Osteoblast (primary cell): ENCODE measurements around the gene DIS3L2. TPM values are rescaled to one million over a fixed set of nuclear protein-coding genes. Genes with fewer than 3 reads are reported as not detected.
"Not testable (repeated sequence)": the region's sequence is repeated elsewhere in the genome, so short reads cannot be mapped to it uniquely, and the experiment has no call there.

Experiments
- DNase-seq: peaks from one replicate; pipeline ENCODE4 v3.0.0; 2011; ENCODE audit warnings: low spot score, mixed read lengths; ENCODE audit not compliant: insufficient read length; ENCODE audit errors: missing footprints
- H2AFZ ChIP-seq: 2 replicates; pipeline ENCODE4 v1.6.0; 2011; ENCODE audit warnings: mild to moderate bottlenecking, low read length
- H3K27ac ChIP-seq: 2 replicates; pipeline ENCODE4 v1.5.1; 2011; ENCODE audit warnings: mild to moderate bottlenecking, low read depth, low read length, moderate library complexity
- H3K27me3 ChIP-seq: 2 replicates; pipeline ENCODE4 v1.6.0; 2012; ENCODE audit warnings: mild to moderate bottlenecking, control low read depth, inconsistent platforms, low read length, moderate library complexity; ENCODE audit not compliant: insufficient read depth
- H3K36me3 ChIP-seq: 2 replicates; pipeline ENCODE4 v1.5.1; 2011; ENCODE audit warnings: mild to moderate bottlenecking, low read length, control low read depth, moderate library complexity; ENCODE audit not compliant: insufficient read depth
- H3K4me1 ChIP-seq: 2 replicates; pipeline ENCODE4 v1.5.1; 2011; ENCODE audit warnings: mild to moderate bottlenecking, low read length, control low read depth, moderate library complexity; ENCODE audit not compliant: insufficient read depth
- H3K4me2 ChIP-seq: 2 replicates; pipeline ENCODE4 v1.6.0; 2011; ENCODE audit warnings: mild to moderate bottlenecking, low read length; ENCODE audit not compliant: insufficient read depth
- H3K4me3 ChIP-seq: fragments of 200-600 bp; sonication (generic); 3 replicates; pipeline ENCODE4 v1.5.1; 2012; ENCODE audit warnings: mild to moderate bottlenecking, low read length, inconsistent platforms; ENCODE audit not compliant: insufficient read depth
- H3K79me2 ChIP-seq: 2 replicates; pipeline ENCODE4 v1.6.0; 2012; ENCODE audit warnings: mild to moderate bottlenecking, low read length, control low read depth, inconsistent platforms; ENCODE audit not compliant: insufficient read depth
- H3K9me3 ChIP-seq: 2 replicates; pipeline ENCODE4 v1.5.1; 2011; ENCODE audit warnings: low read depth, low read length, control low read depth
- H4K20me1 ChIP-seq: 2 replicates; pipeline ENCODE4 v1.6.0; 2012; ENCODE audit warnings: mild to moderate bottlenecking, low read length, control low read depth; ENCODE audit not compliant: insufficient read depth
- CTCF ChIP-seq: IDR thresholded peaks from 2 replicates; pipeline ENCODE4 v1.5.1; 2011; ENCODE audit warnings: mild to moderate bottlenecking, low read depth, low read length, moderate library complexity; ENCODE audit errors: extremely low read depth
- total RNA-seq: library from RNA; depleted of rRNA; stranded (reverse); fragments of >200 nt; gene quantifications from 2 replicates; pipeline ENCODE4 v1.2.3, GENCODE V29; 2012

DIS3L2 gene
- total RNA-seq, 1 donor = 28.2 TPM

DNA sequence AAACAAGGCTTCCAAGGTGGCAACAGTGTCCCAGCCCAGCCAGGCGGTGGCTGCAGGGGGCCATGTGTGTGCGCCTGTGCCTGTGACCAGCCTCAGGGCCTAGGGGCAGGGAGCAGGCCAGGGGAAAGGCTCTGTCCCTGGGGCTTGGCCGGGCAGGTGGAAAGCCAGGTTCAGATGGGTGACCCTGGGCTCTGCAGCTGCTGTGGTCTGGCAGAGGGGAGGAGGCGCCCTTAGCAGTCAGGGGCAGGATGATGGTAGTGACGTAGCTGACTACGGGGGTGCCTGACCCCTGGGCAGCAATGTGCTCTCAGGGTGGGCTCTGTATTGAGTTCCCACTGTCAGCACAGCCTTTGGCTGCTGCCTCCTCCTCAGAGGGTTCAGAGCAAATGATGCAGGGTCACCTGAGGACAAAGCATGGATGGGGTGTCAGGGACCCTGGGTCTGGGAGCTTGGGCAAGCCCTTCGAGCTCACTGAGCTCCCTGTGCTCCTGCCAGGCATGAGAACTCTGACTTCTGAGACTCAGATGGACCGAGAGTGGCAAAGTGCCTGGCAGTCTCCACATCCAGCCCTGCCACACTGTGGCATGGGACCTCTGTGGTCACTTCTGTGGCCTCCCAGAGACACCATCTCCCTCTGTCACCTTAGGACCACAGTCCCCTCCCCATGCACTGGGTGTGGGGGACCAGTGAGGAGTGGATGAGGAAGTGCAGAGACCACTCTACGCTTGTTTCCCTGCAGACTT, 360.5 kb downstream of the DIS3L2 start:
- Histone ChIP-seq H3K4me2 (no peak overlapping the region), H3K4me1 (peaks cover 3% of the 10 kb centered on the region), H3K9me3 (no peaks in the 10 kb centered on the region), H2AFZ (no peak overlapping the region), H3K27me3 (no peaks in the 10 kb centered on the region), H3K27ac (no peak overlapping the region), H3K4me3 (no peak overlapping the region), H4K20me1 (peaks cover 27% of the 10 kb centered on the region), H3K36me3 (no peaks in the 10 kb centered on the region), H3K79me2 (no peaks in the 10 kb centered on the region)
- TF ChIP-seq CTCF = no peak
- DNase-seq = peak; percentile 85

DNA sequence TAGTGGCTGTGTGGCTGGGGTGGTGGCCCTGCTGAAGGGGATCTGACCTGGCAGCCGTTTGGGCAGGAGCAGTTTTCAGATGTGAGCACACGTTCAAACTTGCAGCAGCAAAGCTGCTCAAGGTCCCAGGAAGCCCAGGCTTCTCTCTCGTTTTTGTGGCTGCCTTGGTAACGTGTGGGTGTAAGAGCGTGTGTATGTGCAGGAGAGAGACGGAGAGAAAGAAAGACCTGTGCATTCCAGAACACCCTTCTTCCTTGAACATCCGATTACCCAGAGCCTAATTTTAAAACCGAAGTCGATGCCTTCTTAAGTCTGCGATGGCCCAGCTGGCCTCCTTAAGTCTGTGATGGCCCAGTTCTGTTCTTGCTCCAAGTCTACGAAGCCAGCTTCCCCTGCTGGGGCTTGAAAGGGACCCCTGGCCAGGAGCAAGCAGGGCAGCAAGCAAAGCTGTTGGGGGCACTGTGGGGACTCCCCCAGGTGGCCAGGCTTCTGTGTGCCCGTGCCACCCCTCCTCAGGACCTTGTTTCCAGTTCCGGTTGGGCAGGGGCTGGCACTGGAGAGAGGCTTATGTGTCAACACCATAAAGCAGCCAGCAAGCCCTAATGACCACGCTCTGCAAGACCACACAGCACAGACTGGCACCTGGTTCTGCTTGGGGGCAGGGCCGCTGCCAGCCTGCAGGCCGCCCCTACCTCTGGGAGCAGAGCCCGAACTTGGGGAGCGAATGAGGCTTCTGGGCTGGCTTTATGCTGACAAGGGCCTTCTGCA, 361.2 kb downstream of the DIS3L2 start:
- Histone ChIP-seq H3K36me3 (no peaks in the 10 kb centered on the region), H4K20me1 (peaks cover 30% of the 10 kb centered on the region), H3K27ac (no peak overlapping the region), H3K9me3 (no peaks in the 10 kb centered on the region), H3K4me1 (peaks cover 3% of the 10 kb centered on the region), H2AFZ (no peak overlapping the region), H3K4me3 (no peak overlapping the region), H3K4me2 (no peak overlapping the region), H3K79me2 (no peaks in the 10 kb centered on the region), H3K27me3 (no peaks in the 10 kb centered on the region)
- no peak for TF ChIP-seq CTCF
- peak; percentile 76 for DNase-seq

GRCh38 chr2:232323328-232323650, 361.8 kb downstream of the DIS3L2 start:
- Histone ChIP-seq H3K4me1 (peaks cover 3% of the 10 kb centered on the region), H4K20me1 (peaks cover 34% of the 10 kb centered on the region)

DNA sequence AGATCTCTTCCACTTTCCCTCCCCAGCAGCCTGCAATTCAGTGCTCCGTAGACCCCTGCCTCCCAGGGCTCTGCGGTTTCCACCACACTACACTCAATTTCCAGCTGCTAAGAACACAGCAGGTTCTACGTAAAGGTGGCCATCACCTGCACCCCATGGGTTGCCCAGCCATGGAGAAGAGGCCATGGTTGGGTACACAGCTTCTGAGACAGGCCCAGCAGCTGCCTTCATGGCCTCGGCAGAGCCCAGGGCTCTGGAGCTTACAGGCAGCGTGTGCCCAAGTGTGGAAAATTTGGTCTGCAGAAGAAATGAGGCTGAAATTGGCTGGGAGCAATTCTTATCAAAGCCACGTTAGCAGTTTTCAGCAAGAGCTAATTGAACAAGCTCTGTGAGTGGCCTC, 362.5 kb downstream of the DIS3L2 start:
- not testable (repeated sequence) for H3K4me3 ChIP-seq, H3K79me2 ChIP-seq

More at GRCh38 chr2:232323328-232323650, 361.8 kb downstream of the DIS3L2 start:
- H3K36me3 ChIP-seq = no peaks in the 10 kb centered on the region
- no peaks in the 10 kb centered on the region for H3K79me2 ChIP-seq
- no peak overlapping the region for H3K4me2 ChIP-seq
- no peak overlapping the region for H2AFZ ChIP-seq
- H3K9me3 ChIP-seq = no peaks in the 10 kb centered on the region
- no peak for TF ChIP-seq CTCF
- no peak for DNase-seq
- H3K27ac ChIP-seq = no peak overlapping the region
- H3K27me3 ChIP-seq = no peaks in the 10 kb centered on the region
- no peak overlapping the region for H3K4me3 ChIP-seq

More for the DNA sequence above, 362.5 kb downstream of the DIS3L2 start:
- H3K36me3 ChIP-seq, DNase-seq, H3K27me3 ChIP-seq, H2AFZ ChIP-seq, H3K9me3 ChIP-seq, H3K4me1 ChIP-seq, H3K4me2 ChIP-seq, H3K27ac ChIP-seq: not testable (repeated sequence)
- peaks cover 38% of the 10 kb centered on the region for H4K20me1 ChIP-seq
